ENCODE measurements around the gene CRAMP1. TPM values are rescaled to one million over a fixed set of nuclear protein-coding genes. Genes with fewer than 3 reads are reported as not detected.

Gene CRAMP1
- polyA plus RNA-seq, 1 of the 3 experiments (the other 2 are of a cell fraction), result 9.5 TPM

- no peak overlapping the region for H3K4me2 ChIP-seq
- no peak overlapping the region for H2AFZ ChIP-seq (ENCODE audit: low read depth)
- no peak overlapping the region for H3K4me3 ChIP-seq (ENCODE audit: low read depth in 2 of 2, low read length in 1 of 2)
- no peaks in the 10 kb centered on the region for H3K9me2 ChIP-seq
- ChIA-PET CTCF (no interaction called here), POLR2A (no interaction called here)
- no peaks in the 10 kb centered on the region for H3F3A ChIP-seq (replicated peaks; ENCODE audit: insufficient read depth)
- H3K36me3 ChIP-seq (replicated peaks in 1 of 2; ENCODE audit: control insufficient read depth in 1 of 2, insufficient read depth in 2 of 2, low read length in 1 of 2), result peaks cover 21 to 45% of the 10 kb centered on the region in 2 experiments
- H3K27ac ChIP-seq (ENCODE audit: low read depth in 2 of 2, low read length in 1 of 2), result no peak overlapping the region
- 93% methylated on average over 12 of the region's 12 CpGs for WGBS (ENCODE audit: low lambda C conversion rate)
- peaks cover 50% of the 10 kb centered on the region; the same call in 1 of the 2 replicates for H3K79me2 ChIP-seq (ENCODE audit: insufficient read depth)
- H4K20me1 ChIP-seq (ENCODE audit: insufficient read depth), result peaks cover 20% of the 10 kb centered on the region
- H3K27me3 ChIP-seq (ENCODE audit: insufficient read depth), result no peaks in the 10 kb centered on the region
- TF ChIP-seq MAX (IDR thresholded peaks at IDR 0.05; ENCODE audit: low read depth), result no peak
- TF ChIP-seq CHD2 (IDR thresholded peaks at IDR 0.05; ENCODE audit: low read length, partially characterized antibody), result no peak
- TF ChIP-seq MXI1 (IDR thresholded peaks at IDR 0.05; ENCODE audit: low read depth, low read length), result no peak
- TF ChIP-seq SIN3A (IDR thresholded peaks at IDR 0.05; ENCODE audit: borderline replicate concordance, low read depth, low read length), result no peak
- no peaks in the 10 kb centered on the region for H3K9me3 ChIP-seq
- H3K9ac ChIP-seq, result no peak overlapping the region
- DNase-seq, result no peak
- no peaks in the 10 kb centered on the region for H3K4me1 ChIP-seq (ENCODE audit: control insufficient read depth in 1 of 2, insufficient read depth in 2 of 2, low read depth in 1 of 2, low read length in 1 of 2)
These were observed 21.1 kb downstream of the CRAMP1 start for GRCh38 chr16:1633310-1633709.

GRCh38 chr16:1634541-1634940, 22.4 kb downstream of the CRAMP1 start:
- Histone ChIP-seq H3K36me3 (replicated peaks in 1 of 2; ENCODE audit: control insufficient read depth in 1 of 2, insufficient read depth in 2 of 2, low read length in 1 of 2) (peaks cover 24 to 56% of the 10 kb centered on the region in 2 experiments), H3K9me2 (no peaks in the 10 kb centered on the region), H3K79me2 (ENCODE audit: insufficient read depth) (peaks cover 38% of the 10 kb centered on the region; the same call in 1 of the 2 replicates), H3K4me3 (ENCODE audit: low read depth in 2 of 2, low read length in 1 of 2) (no peak overlapping the region), H3K4me1 (ENCODE audit: control insufficient read depth in 1 of 2, insufficient read depth in 2 of 2, low read depth in 1 of 2, low read length in 1 of 2) (no peaks in the 10 kb centered on the region), H2AFZ (ENCODE audit: low read depth) (no peak overlapping the region), H3K9ac (no peak overlapping the region), H3K27me3 (ENCODE audit: insufficient read depth) (no peaks in the 10 kb centered on the region), H3K4me2 (no peak overlapping the region), H3K9me3 (no peaks in the 10 kb centered on the region), H3F3A (replicated peaks; ENCODE audit: insufficient read depth) (no peaks in the 10 kb centered on the region), H3K27ac (ENCODE audit: low read depth in 2 of 2, low read length in 1 of 2) (no peak overlapping the region), H4K20me1 (ENCODE audit: insufficient read depth) (peaks cover 11% of the 10 kb centered on the region)
- DNase-seq, result no peak
- ChIA-PET CTCF (no interaction called here), POLR2A (no interaction called here)
- no peak for TF ChIP-seq MAX (IDR thresholded peaks at IDR 0.05; ENCODE audit: low read depth)
- TF ChIP-seq SIN3A (IDR thresholded peaks at IDR 0.05; ENCODE audit: borderline replicate concordance, low read depth, low read length), result no peak
- no peak for TF ChIP-seq CTCF (IDR thresholded peaks at IDR 0.05)
- 98% methylated on average over 12 of the region's 12 CpGs for WGBS (ENCODE audit: low lambda C conversion rate)

- Histone ChIP-seq H3K9me3 (no peaks in the 10 kb centered on the region), H3K9me2 (no peaks in the 10 kb centered on the region), H2AFZ (ENCODE audit: low read depth) (no peak overlapping the region), H3F3A (replicated peaks; ENCODE audit: insufficient read depth) (no peaks in the 10 kb centered on the region), H3K4me1 (ENCODE audit: control insufficient read depth in 1 of 2, insufficient read depth in 2 of 2, low read depth in 1 of 2, low read length in 1 of 2) (no peaks in the 10 kb centered on the region), H3K9ac (no peak overlapping the region), H3K4me3 (ENCODE audit: low read depth in 2 of 2, low read length in 1 of 2) (no peak overlapping the region), H3K36me3 (replicated peaks in 1 of 2; ENCODE audit: control insufficient read depth in 1 of 2, insufficient read depth in 2 of 2, low read length in 1 of 2) (peaks cover 24 to 57% of the 10 kb centered on the region in 2 experiments), H3K4me2 (no peak overlapping the region), H3K27ac (ENCODE audit: low read depth in 2 of 2, low read length in 1 of 2) (no peak overlapping the region), H3K79me2 (ENCODE audit: insufficient read depth) (peaks cover 33% of the 10 kb centered on the region; the same call in 1 of the 2 replicates), H4K20me1 (ENCODE audit: insufficient read depth) (peaks cover 11% of the 10 kb centered on the region), H3K27me3 (ENCODE audit: insufficient read depth) (no peaks in the 10 kb centered on the region)
- 96% methylated on average over 10 of the region's 13 CpGs for WGBS (ENCODE audit: low lambda C conversion rate)
- no peak for DNase-seq
- no peak for TF ChIP-seq GABPA (IDR thresholded peaks at IDR 0.05; ENCODE audit: low read depth)
- TF ChIP-seq RFX5 (IDR thresholded peaks at IDR 0.05; ENCODE audit: low read length), result no peak
- TF ChIP-seq REST (IDR thresholded peaks at IDR 0.05; ENCODE audit: low read depth, low read length), result no peak
- TF ChIP-seq FOXM1 (IDR thresholded peaks at IDR 0.05; ENCODE audit: low read depth), result no peak
- no peak for TF ChIP-seq MXI1 (IDR thresholded peaks at IDR 0.05; ENCODE audit: low read depth, low read length)
- TF ChIP-seq IRF3 (IDR thresholded peaks at IDR 0.05; ENCODE audit: low read depth, low read length), result no peak
- ChIA-PET POLR2A (no interaction called here), CTCF (no interaction called here)
These were observed 22.9 kb downstream of the CRAMP1 start for GRCh38 chr16:1635070-1635469.

All from SK-N-SH (cell line).